Esophagus squamous epithelium (tissue), 5 donors: ENCODE measurements around the gene TENT4B. TPM values are rescaled to one million over a fixed set of nuclear protein-coding genes. Genes with fewer than 3 reads are reported as not detected.

Source experiments
- DNase-seq: peaks from one replicate; lab custom pipeline; 2025; lab: John Stamatoyannopoulos, UW
- H3K27ac ChIP-seq, 4 donors: fragments of 200-600 bp; sonication (generic); one replicate each; pipeline ENCODE4 v1.5.1; 2016 to 2019; ENCODE audit warnings: mild to moderate bottlenecking in 1 of 4
- H3K27me3 ChIP-seq, 4 donors: fragments of 200-600 bp; sonication (generic); 1 replicate in 3 of 4; 2 replicates in 1 of 4; pipeline versions ENCODE4 v1.5.1 to v1.6.0; 2017 to 2021; ENCODE audit warnings: antibody characterized with exemption in 1 of 4
- H3K36me3 ChIP-seq, 3 donors: fragments of 200-600 bp; sonication (generic); one replicate each; pipeline ENCODE4 v1.5.1; 2016 to 2019
- H3K4me1 ChIP-seq, 3 donors: fragments of 200-600 bp; sonication (generic); one replicate each; pipeline ENCODE4 v1.5.1; 2017 to 2019
- H3K4me3 ChIP-seq, 4 donors: fragments of 200-600 bp; sonication (generic); 1 replicate in 3 of 4; 2 replicates in 1 of 4; pipeline ENCODE4 v1.5.1; 2016 to 2019; ENCODE audit warnings: mild to moderate bottlenecking in 2 of 4, moderate library complexity in 1 of 4
- H3K9me3 ChIP-seq, 3 donors: fragments of 200-600 bp; sonication (generic); one replicate each; pipeline ENCODE4 v1.5.1; 2016 to 2019
- CTCF ChIP-seq, 6 experiments: fragments of 450-650 bp in 4 of 6; fragments of 200-600 bp in 2 of 6; sonication (generic) in 2 of 6; IDR thresholded peaks; one replicate each; pipeline ENCODE4 v1.5.1; 2016 to 2019; ENCODE audit warnings: antibody characterized with exemption in 6 of 6, mild to moderate bottlenecking in 4 of 6, moderate library complexity in 4 of 6
- POLR2A ChIP-seq, 4 donors: fragments of 450-650 bp; IDR thresholded peaks; one replicate each; pipeline ENCODE4 v1.6.1; 2017; ENCODE audit warnings: antibody characterized with exemption in 4 of 4, mild to moderate bottlenecking in 4 of 4, moderate library complexity in 3 of 4
- WGBS, 2 donors: methylation state at CpG; one replicate each; pipeline ENCODE4 v1.1.5; 2018; 5-methylcytosine and 5-hydroxymethylcytosine counted together
- intact Hi-C: fragments of 100-400 bp; cut with DNase I; formaldehyde crosslinking; loops from one replicate; pipeline ENCODE4 v1.15.0; 2022
- total RNA-seq, 4 donors: library from RNA; depleted of rRNA; stranded (reverse); fragments of >200 nt; gene quantifications; one replicate each; pipeline ENCODE4 v1.1.0, GENCODE V29; 2016
- donor health status: DM: yes; HTN: yes; CAD: no.

Gene TENT4B
- total RNA-seq, 4 donors from 2014 or later, result 6.3 to 11.4 (median 8.4) TPM

GRCh38 chr16:50255538-50255937 is 102.4 kb downstream of the TENT4B start:
- Histone ChIP-seq H3K4me1 (peaks cover 6 to 37% (median 7%) of the 10 kb centered on the region in 3 donors), H3K27me3 (no peaks in the 10 kb centered on the region), H3K4me3 (no peak overlapping the region), H3K27ac (no peak overlapping the region), H3K36me3 (no peaks in the 10 kb centered on the region), H3K9me3 (no peaks in the 10 kb centered on the region)
- no peak for DNase-seq
- TF ChIP-seq POLR2A (IDR thresholded peaks at IDR 0.05), result no peak
- TF ChIP-seq CTCF (IDR thresholded peaks at IDR 0.05), result no peak
- intact Hi-C loops, result no loop called here
- 92% methylated on average over 2 of the region's 2 CpGs; no CpG with 5 or more reads in 1 of the 2 donors for WGBS, 2 donors

GRCh38 chr16:50256604-50257003 is 103.5 kb downstream of the TENT4B start:
- Histone ChIP-seq H3K4me1 (peaks cover 6 to 37% (median 7%) of the 10 kb centered on the region in 3 donors), H3K27ac (no peak overlapping the region), H3K36me3 (no peaks in the 10 kb centered on the region), H3K27me3 (no peaks in the 10 kb centered on the region), H3K9me3 (no peaks in the 10 kb centered on the region), H3K4me3 (no peak overlapping the region)
- 58 to 71% methylated on average over 1 of the region's 1 CpG for WGBS, 2 donors
- TF ChIP-seq POLR2A (IDR thresholded peaks at IDR 0.05) (no peak), CTCF (IDR thresholded peaks at IDR 0.05) (no peak)
- intact Hi-C loops, result no loop called here
- no peak for DNase-seq

- TF ChIP-seq CTCF (IDR thresholded peaks at IDR 0.05) (no peak), POLR2A (IDR thresholded peaks at IDR 0.05) (no peak)
- Histone ChIP-seq H3K4me1 (peaks cover 6 to 30% (median 7%) of the 10 kb centered on the region in 3 donors), H3K9me3 (no peaks in the 10 kb centered on the region), H3K27ac (no peak overlapping the region), H3K36me3 (no peaks in the 10 kb centered on the region), H3K27me3 (no peaks in the 10 kb centered on the region), H3K4me3 (no peak overlapping the region)
- no peak for DNase-seq
- 85 to 91% methylated on average over 8 to 9 of the region's 9 CpGs for WGBS, 2 donors
- intact Hi-C loops, result no loop called here
Observed at GRCh38 chr16:50257876-50258275, 104.8 kb downstream of the TENT4B start.

- no peak for DNase-seq
- H3K4me1 ChIP-seq, result peaks cover 6 to 29% (median 7%) of the 10 kb centered on the region in 3 donors
- H3K27me3 ChIP-seq, result no peaks in the 10 kb centered on the region
- H3K27ac ChIP-seq, result peak overlapping the region in 3 of 4 donors; percentile 13 to 64 (median 44)
- no peak overlapping the region for H3K4me3 ChIP-seq
- no peaks in the 10 kb centered on the region for H3K9me3 ChIP-seq
- intact Hi-C loops, result no loop called here
- 39 to 50% methylated on average over 8 to 20 of the region's 23 CpGs for WGBS, 2 donors
- H3K36me3 ChIP-seq, result no peaks in the 10 kb centered on the region
- TF ChIP-seq POLR2A (IDR thresholded peaks at IDR 0.05) (no peak), CTCF (IDR thresholded peaks at IDR 0.05) (no peak)
Observed at GRCh38 chr16:50259334-50260205, 106.5 kb downstream of the TENT4B start.
